ENCODE results near the gene PRAF2.

Gene PRAF2

GRCh38 chrX:49041744-49042580, 31.8 kb downstream of the PRAF2 start:
- DNase-seq, result peak in 1 of 2 donors; percentile 22

- no peak for DNase-seq
Observed at GRCh38 chrX:49040376-49040955, 33.3 kb downstream of the PRAF2 start.

GRCh38 chrX:49039598-49040375, 34.0 kb downstream of the PRAF2 start:
- DNase-seq, result peak; percentile 58 to 60

GRCh38 chrX:49037883-49038475, 35.8 kb downstream of the PRAF2 start:
- DNase-seq, result no peak

- no peak for DNase-seq
Observed at GRCh38 chrX:49030283-49030682, 43.5 kb downstream of the PRAF2 start.

GRCh38 chrX:49029876-49030275, 43.9 kb downstream of the PRAF2 start:
- DNase-seq, result no peak
